Cardiac fibroblast (primary cell): Measurements from ENCODE around the gene FOXRED2.

ENCODE experiments used
- DNase-seq, 2 donors: peaks; one replicate each; pipeline versions ENCODE4 v3.0.0 to v3.0.0-alpha.2; 2010; ENCODE audit warnings: low read depth in 2 of 2
- H3K4me3 ChIP-seq, 2 donors: replicated peaks in 1 of 2; 1 replicate in 1 of 2; 2 replicates in 1 of 2; pipeline ENCODE4 v1.5.1; 2011; ENCODE audit warnings: low read depth in 2 of 2, low read length in 2 of 2, mild to moderate bottlenecking in 2 of 2, moderate library complexity in 1 of 2
- TF ChIP-seq, protein P1 (sequence below): IDR thresholded peaks from one replicate; pipeline ENCODE4 v1.5.1; 2011; ENCODE audit warnings: low read depth, mild to moderate bottlenecking, low read length, inconsistent platforms

FOXRED2 gene

GRCh38 chr22:36514766-36515165 lies 7.9 kb upstream of the FOXRED2 start:
- TF ChIP-seq, protein P1, sequence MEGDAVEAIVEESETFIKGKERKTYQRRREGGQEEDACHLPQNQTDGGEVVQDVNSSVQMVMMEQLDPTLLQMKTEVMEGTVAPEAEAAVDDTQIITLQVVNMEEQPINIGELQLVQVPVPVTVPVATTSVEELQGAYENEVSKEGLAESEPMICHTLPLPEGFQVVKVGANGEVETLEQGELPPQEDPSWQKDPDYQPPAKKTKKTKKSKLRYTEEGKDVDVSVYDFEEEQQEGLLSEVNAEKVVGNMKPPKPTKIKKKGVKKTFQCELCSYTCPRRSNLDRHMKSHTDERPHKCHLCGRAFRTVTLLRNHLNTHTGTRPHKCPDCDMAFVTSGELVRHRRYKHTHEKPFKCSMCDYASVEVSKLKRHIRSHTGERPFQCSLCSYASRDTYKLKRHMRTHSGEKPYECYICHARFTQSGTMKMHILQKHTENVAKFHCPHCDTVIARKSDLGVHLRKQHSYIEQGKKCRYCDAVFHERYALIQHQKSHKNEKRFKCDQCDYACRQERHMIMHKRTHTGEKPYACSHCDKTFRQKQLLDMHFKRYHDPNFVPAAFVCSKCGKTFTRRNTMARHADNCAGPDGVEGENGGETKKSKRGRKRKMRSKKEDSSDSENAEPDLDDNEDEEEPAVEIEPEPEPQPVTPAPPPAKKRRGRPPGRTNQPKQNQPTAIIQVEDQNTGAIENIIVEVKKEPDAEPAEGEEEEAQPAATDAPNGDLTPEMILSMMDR: no peak
- H3K4me3 ChIP-seq: no peak overlapping the region
- no peak for DNase-seq

DNA sequence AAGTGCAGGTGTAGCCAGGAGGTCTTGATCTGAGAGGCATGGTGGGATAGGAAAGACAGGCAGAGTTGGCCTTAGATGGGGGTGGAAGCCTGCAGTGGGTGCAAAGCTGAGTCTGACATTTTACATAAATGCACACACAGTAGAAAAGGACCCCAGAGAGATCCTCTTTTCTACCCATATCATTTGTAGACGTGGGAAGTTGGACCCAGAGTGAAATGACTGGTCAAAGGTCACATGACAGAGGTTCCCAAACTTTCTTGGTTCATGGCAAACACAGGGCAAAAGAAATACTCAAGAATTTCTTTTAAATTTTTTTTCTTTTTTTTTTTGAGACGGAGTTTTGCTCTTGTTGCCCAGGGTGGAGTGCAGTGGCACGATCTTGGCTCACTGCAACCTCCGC lies 6.2 kb upstream of the FOXRED2 start:
- DNase-seq: no peak
- TF ChIP-seq, protein P1: no peak
- H3K4me3 ChIP-seq: no peak overlapping the region

- DNase-seq: no peak
- no peak overlapping the region for H3K4me3 ChIP-seq
- TF ChIP-seq, protein P1: no peak
These were observed 5.5 kb upstream of the FOXRED2 start for GRCh38 chr22:36512333-36512732.

DNA sequence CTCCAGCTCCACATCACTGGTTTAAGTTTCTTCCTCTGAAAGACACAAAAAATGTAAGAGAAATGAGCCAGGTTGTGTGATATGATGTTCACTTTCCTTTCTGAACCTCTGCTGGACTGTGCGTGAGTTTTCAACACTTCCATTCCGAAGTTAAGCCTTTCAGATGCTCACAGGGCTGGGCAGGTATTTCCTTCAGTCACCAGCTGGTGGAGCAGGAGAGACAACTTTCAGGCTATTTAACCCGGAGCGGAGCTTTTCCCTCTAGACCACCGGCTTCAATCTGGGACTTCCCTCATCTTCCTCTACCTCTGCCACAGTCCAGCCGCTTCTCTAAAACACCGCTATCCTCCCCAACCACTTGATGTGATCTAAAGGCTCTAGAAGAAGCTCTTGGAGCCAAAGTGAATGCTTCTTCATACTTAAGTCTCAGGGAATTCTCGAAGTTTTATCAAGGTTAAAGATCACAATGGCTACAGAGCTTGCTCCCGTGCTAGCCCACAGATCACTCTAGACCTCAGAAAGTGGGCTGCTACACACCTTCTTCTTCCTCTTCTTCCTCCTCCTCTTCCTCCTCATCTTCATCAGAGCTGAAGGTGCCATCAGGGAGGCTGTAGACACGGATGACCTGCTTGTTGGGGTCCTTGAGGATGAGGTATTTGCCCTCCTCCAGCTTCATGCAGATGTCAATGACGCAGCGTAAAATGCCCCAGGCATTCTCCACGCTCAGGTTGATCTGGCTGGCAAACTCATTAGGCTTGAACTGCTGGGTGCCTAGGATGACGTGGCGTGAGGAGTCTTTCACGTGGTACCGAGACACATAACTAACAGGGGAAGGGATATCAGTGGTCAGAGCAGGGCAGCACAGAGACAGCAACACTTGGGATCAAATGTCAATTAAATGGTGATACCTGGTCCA lies 4.4 kb upstream of the FOXRED2 start:
- TF ChIP-seq, protein P1: peak; percentile 71
- peak; percentile 67 for DNase-seq

GRCh38 chr22:36510384-36510783 lies 3.5 kb upstream of the FOXRED2 start:
- H3K4me3 ChIP-seq: no peak overlapping the region
- TF ChIP-seq, protein P1: no peak
- DNase-seq: no peak

More for the DNA sequence above, 4.4 kb upstream of the FOXRED2 start:
- H3K4me3 ChIP-seq: no peak overlapping the region

- TF ChIP-seq, protein P1: no peak
- H3K4me3 ChIP-seq: peak overlapping the region in 1 of 2 donors; percentile 39
- no peak for DNase-seq
These were observed 724 bp upstream of the FOXRED2 start for GRCh38 chr22:36507518-36508010.
